GM12878 (cell line): Measurements from ENCODE around the gene HHIP.

Experiments used
- CREM ChIP-seq: IDR thresholded peaks from 2 replicates; pipeline ENCODE4 v1.6.1; 2014; ENCODE audit warnings: antibody characterized with exemption, low read depth
- ESRRA ChIP-seq: IDR thresholded peaks from 2 replicates; pipeline ENCODE4 v1.6.1; 2012; ENCODE audit warnings: mild to moderate bottlenecking, low read length, improper control_type of control experiment
- FOXM1 ChIP-seq: IDR thresholded peaks from 2 replicates; pipeline ENCODE4 v1.6.1; 2012; ENCODE audit warnings: low read depth, mild to moderate bottlenecking, inconsistent platforms, low read length, moderate library complexity
- GABPA ChIP-seq: IDR thresholded peaks from 2 replicates; pipeline ENCODE4 v1.6.1; 2014; ENCODE audit warnings: antibody characterized with exemption, low read depth, mild to moderate bottlenecking, inconsistent platforms
- MYC ChIP-seq: IDR thresholded peaks from 2 replicates; pipeline ENCODE4 v1.6.1; 2011; ENCODE audit warnings: mild to moderate bottlenecking, low read length, moderate library complexity, inconsistent platforms; ENCODE audit not compliant: insufficient read depth, insufficient replicate concordance, insufficient read length, severe bottlenecking
- POLR2AphosphoS5 ChIP-seq: IDR thresholded peaks from 2 replicates; pipeline ENCODE4 v1.6.1; 2011; ENCODE audit warnings: mild to moderate bottlenecking, low read length, inconsistent platforms
- SP1 ChIP-seq: IDR thresholded peaks from one replicate; pipeline ENCODE4 v1.6.1; 2011; ENCODE audit warnings: low read depth, low read length
- STAT3 ChIP-seq: IDR thresholded peaks from 2 replicates; pipeline ENCODE4 v1.6.1; 2011; ENCODE audit warnings: low read depth, low read length, improper control_type of control experiment
- TAF1 ChIP-seq: IDR thresholded peaks from 2 replicates; pipeline ENCODE4 v1.6.1; 2011; ENCODE audit warnings: mild to moderate bottlenecking, low read depth, low read length, borderline replicate concordance
- ZSCAN29 ChIP-seq: fragments of 450-650 bp; IDR thresholded peaks from 2 replicates; pipeline ENCODE4 v1.6.1; 2017; ENCODE audit warnings: mild to moderate bottlenecking, moderate library complexity
- TF ChIP-seq, protein P1 (sequence below), 3 experiments: IDR thresholded peaks in 2 of 3; conservative IDR thresholded peaks in 1 of 3; 2 replicates each; pipeline ENCODE4 v1.5.1; 2011; ENCODE audit warnings: low read depth in 3 of 3, low read length in 3 of 3, mild to moderate bottlenecking in 3 of 3, control low read depth in 2 of 3, moderate library complexity in 2 of 3, inconsistent platforms in 1 of 3, mixed read lengths in 1 of 3; ENCODE audit not compliant: control insufficient read depth in 2 of 3, insufficient read depth in 1 of 3; ENCODE audit errors: extremely low read depth in 1 of 3
- TF ChIP-seq, protein P2 (sequence below): IDR thresholded peaks from 2 replicates; pipeline ENCODE4 v1.6.1; 2011; ENCODE audit warnings: low read depth, mild to moderate bottlenecking, low read length, moderate library complexity, borderline replicate concordance; ENCODE audit errors: extremely low read depth
- TF ChIP-seq, protein P3 (sequence below): IDR thresholded peaks from 2 replicates; pipeline ENCODE4 v1.6.1; 2011; ENCODE audit warnings: mild to moderate bottlenecking, low read depth, low read length, moderate library complexity; ENCODE audit not compliant: insufficient replicate concordance
- TF ChIP-seq, protein P4 (sequence below): IDR thresholded peaks from 2 replicates; pipeline ENCODE4 v1.6.1; 2012; ENCODE audit warnings: mild to moderate bottlenecking, low read depth, low read length

DNA sequence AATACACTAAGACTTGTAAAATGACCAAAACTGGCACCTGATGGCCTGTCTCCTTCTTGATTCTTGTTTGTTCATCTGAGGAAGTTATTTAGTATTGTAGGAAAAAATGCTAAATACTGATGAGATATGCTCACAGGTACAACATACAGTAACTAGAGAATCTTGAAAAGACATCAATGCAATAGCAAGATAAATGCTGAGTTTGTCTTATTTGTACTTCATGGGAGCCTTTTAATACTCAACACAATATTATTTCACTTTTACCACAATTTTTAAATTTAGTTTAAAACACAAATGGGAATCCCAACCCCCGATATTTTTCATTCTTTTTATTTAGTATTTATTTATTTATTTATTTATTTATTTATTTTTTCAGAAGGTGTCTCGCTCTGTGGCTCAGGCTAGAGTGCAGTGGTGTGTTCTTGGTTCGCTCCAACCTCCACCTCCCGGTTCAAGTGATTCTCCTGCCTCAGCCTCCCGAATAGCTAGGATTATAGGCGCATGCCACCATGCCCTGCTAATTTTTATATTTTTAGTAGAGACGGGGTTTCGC lies 12.1 kb downstream of the HHIP start:
- TF ChIP-seq STAT3 (no peak), POLR2AphosphoS5 (no peak), TAF1 (no peak), CREM (no peak), ESRRA (no peak), GABPA (no peak), ZSCAN29 (no peak), MYC (no peak), FOXM1 (no peak), SP1 (no peak)
- TF ChIP-seq, protein P1, sequence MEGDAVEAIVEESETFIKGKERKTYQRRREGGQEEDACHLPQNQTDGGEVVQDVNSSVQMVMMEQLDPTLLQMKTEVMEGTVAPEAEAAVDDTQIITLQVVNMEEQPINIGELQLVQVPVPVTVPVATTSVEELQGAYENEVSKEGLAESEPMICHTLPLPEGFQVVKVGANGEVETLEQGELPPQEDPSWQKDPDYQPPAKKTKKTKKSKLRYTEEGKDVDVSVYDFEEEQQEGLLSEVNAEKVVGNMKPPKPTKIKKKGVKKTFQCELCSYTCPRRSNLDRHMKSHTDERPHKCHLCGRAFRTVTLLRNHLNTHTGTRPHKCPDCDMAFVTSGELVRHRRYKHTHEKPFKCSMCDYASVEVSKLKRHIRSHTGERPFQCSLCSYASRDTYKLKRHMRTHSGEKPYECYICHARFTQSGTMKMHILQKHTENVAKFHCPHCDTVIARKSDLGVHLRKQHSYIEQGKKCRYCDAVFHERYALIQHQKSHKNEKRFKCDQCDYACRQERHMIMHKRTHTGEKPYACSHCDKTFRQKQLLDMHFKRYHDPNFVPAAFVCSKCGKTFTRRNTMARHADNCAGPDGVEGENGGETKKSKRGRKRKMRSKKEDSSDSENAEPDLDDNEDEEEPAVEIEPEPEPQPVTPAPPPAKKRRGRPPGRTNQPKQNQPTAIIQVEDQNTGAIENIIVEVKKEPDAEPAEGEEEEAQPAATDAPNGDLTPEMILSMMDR (IDR thresholded peaks at IDR 0.05 in 2 of 3, conservative IDR thresholded peaks at IDR 0.05 in 1 of 3; ENCODE audit: control insufficient read depth in 2 of 3, extremely low read depth in 1 of 3, insufficient read depth in 1 of 3, low read depth in 3 of 3, low read length in 3 of 3), result no peak
- TF ChIP-seq, protein P2, sequence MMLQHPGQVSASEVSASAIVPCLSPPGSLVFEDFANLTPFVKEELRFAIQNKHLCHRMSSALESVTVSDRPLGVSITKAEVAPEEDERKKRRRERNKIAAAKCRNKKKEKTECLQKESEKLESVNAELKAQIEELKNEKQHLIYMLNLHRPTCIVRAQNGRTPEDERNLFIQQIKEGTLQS, result no peak
- TF ChIP-seq, protein P3, sequence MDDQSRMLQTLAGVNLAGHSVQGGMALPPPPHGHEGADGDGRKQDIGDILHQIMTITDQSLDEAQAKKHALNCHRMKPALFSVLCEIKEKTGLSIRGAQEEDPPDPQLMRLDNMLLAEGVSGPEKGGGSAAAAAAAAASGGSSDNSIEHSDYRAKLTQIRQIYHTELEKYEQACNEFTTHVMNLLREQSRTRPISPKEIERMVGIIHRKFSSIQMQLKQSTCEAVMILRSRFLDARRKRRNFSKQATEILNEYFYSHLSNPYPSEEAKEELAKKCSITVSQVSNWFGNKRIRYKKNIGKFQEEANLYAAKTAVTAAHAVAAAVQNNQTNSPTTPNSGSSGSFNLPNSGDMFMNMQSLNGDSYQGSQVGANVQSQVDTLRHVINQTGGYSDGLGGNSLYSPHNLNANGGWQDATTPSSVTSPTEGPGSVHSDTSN, result no peak
- TF ChIP-seq, protein P4, sequence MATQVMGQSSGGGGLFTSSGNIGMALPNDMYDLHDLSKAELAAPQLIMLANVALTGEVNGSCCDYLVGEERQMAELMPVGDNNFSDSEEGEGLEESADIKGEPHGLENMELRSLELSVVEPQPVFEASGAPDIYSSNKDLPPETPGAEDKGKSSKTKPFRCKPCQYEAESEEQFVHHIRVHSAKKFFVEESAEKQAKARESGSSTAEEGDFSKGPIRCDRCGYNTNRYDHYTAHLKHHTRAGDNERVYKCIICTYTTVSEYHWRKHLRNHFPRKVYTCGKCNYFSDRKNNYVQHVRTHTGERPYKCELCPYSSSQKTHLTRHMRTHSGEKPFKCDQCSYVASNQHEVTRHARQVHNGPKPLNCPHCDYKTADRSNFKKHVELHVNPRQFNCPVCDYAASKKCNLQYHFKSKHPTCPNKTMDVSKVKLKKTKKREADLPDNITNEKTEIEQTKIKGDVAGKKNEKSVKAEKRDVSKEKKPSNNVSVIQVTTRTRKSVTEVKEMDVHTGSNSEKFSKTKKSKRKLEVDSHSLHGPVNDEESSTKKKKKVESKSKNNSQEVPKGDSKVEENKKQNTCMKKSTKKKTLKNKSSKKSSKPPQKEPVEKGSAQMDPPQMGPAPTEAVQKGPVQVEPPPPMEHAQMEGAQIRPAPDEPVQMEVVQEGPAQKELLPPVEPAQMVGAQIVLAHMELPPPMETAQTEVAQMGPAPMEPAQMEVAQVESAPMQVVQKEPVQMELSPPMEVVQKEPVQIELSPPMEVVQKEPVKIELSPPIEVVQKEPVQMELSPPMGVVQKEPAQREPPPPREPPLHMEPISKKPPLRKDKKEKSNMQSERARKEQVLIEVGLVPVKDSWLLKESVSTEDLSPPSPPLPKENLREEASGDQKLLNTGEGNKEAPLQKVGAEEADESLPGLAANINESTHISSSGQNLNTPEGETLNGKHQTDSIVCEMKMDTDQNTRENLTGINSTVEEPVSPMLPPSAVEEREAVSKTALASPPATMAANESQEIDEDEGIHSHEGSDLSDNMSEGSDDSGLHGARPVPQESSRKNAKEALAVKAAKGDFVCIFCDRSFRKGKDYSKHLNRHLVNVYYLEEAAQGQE, result no peak
